ENCODE measurements around the gene AAGAB.
"Not testable (repeated sequence)": the region's sequence is repeated elsewhere in the genome, so short reads cannot be mapped to it uniquely, and the experiment has no call there.

AAGAB gene

GRCh38 chr15:67254238-67255175 is at the start of gene AAGAB, which contains the start of gene IQCH:
Gene AAGAB, minus strand, starts transcription at chr15:67254661. Its CDS starts 30 bp downstream, at chr15:67254631.
Gene IQCH, plus strand, starts transcription at chr15:67254786. Its CDS starts 111 bp downstream, at chr15:67254897.
- DNase-seq, result peak; percentile 89 to 97

- DNase-seq, result peak in 1 of 2 experiments; percentile 54
These were observed 49.3 kb upstream of the AAGAB start for GRCh38 chr15:67303490-67304363.

GRCh38 chr15:67300266-67301025 is 46.0 kb upstream of the AAGAB start:
- DNase-seq, result no peak

- no peak for DNase-seq
These were observed 42.2 kb upstream of the AAGAB start for GRCh38 chr15:67296684-67297083.

GRCh38 chr15:67296188-67296587 is 41.7 kb upstream of the AAGAB start:
- no peak for DNase-seq

- no peak for DNase-seq
These were observed 35.9 kb upstream of the AAGAB start for GRCh38 chr15:67290319-67290718.

- DNase-seq, result not testable (repeated sequence)
These were observed 31.9 kb upstream of the AAGAB start for GRCh38 chr15:67286400-67286799.

GRCh38 chr15:67285625-67286024 is 31.2 kb upstream of the AAGAB start:
- not testable (repeated sequence) for DNase-seq

- no peak for DNase-seq
These were observed 27.3 kb upstream of the AAGAB start for GRCh38 chr15:67281714-67282113.

GRCh38 chr15:67280217-67280616 is 25.8 kb upstream of the AAGAB start:
- no peak for DNase-seq

GRCh38 chr15:67276666-67277065 is 22.2 kb upstream of the AAGAB start:
- no peak for DNase-seq

GRCh38 chr15:67274236-67274635 is 19.8 kb upstream of the AAGAB start:
- no peak for DNase-seq

GRCh38 chr15:67267951-67268941 is 13.8 kb upstream of the AAGAB start:
- peak in 1 of 2 experiments; percentile 25 for DNase-seq

- no peak for DNase-seq
These were observed 13.0 kb upstream of the AAGAB start for GRCh38 chr15:67267440-67267839.

GRCh38 chr15:67266870-67267269 is 12.4 kb upstream of the AAGAB start:
- DNase-seq, result no peak

GRCh38 chr15:67259806-67260205 is 5.3 kb upstream of the AAGAB start:
- DNase-seq, result no peak

- DNase-seq, result no peak
These were observed 4.9 kb upstream of the AAGAB start for GRCh38 chr15:67259379-67259778.

GRCh38 chr15:67258412-67258811 is 4.0 kb upstream of the AAGAB start:
- not testable (repeated sequence) for DNase-seq

- no peak for DNase-seq
These were observed 1.6 kb upstream of the AAGAB start for GRCh38 chr15:67256051-67256450.

GRCh38 chr15:67253549-67254237 is 768 bp downstream of the AAGAB start:
- DNase-seq, result peak in 1 of 2 experiments; percentile 6

GRCh38 chr15:67253101-67253500 is 1.4 kb downstream of the AAGAB start:
- DNase-seq, result no peak
